Erythroblast (primary cell): ENCODE measurements around the gene PNPLA1.

Source experiments
- GATA1 ChIP-seq: IDR thresholded peaks from 2 replicates; pipeline ENCODE4 v1.6.1; 2011; ENCODE audit warnings: low read depth, mild to moderate bottlenecking, control low read depth, low read length, moderate library complexity
- POLR2A ChIP-seq: IDR thresholded peaks from 2 replicates; pipeline ENCODE4 v1.6.1; 2011; ENCODE audit warnings: mild to moderate bottlenecking, low read length

GRCh38 chr6:36345681-36346466, 76.0 kb downstream of the PNPLA1 start:
- TF ChIP-seq POLR2A = peak; percentile 37
- TF ChIP-seq GATA1 = no peak
